Activated CD4-positive, alpha-beta T cell treated with anti-CD3 and anti-CD28 coated beads for 48 hours (primary cell): ENCODE measurements around the gene MFSD2A.
"Not testable (repeated sequence)": the region's sequence is repeated elsewhere in the genome, so short reads cannot be mapped to it uniquely, and the experiment has no call there.

ENCODE experiments used
- DNase-seq: peaks from one replicate; pipeline ENCODE4 v3.0.0-alpha.2; 2020

The MFSD2A gene

DNA sequence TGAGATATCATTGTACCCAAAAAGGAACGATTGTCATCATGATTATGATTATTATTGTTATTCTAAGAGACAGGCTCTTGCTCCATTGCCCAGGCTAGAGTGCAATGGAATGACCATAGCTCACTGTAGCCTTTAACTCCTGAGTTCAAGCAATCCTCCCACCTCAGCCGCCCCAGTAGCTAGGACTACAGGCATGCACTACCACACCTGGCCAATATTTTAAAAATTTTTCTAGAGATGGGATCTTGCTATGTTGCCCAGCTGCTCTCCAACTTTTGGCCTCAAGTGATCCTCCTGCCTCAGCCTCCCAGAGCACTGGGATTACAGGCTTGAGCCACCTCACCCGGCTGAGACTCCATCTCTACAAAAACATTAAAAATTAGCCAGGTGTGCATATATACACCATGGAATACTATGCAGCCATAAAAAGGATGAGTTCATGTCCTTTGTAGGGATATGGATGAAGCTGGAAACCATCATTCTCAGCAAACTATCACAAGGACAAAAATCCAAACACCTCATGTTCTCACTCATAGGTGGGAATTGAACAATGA lies 52.6 kb downstream of the MFSD2A start:
- DNase-seq: not testable (repeated sequence)

- no peak for DNase-seq
Measured at GRCh38 chr1:40011198-40011597, 56.3 kb downstream of the MFSD2A start.

- DNase-seq: no peak
Measured at GRCh38 chr1:40014253-40014706, 59.3 kb downstream of the MFSD2A start.

DNA sequence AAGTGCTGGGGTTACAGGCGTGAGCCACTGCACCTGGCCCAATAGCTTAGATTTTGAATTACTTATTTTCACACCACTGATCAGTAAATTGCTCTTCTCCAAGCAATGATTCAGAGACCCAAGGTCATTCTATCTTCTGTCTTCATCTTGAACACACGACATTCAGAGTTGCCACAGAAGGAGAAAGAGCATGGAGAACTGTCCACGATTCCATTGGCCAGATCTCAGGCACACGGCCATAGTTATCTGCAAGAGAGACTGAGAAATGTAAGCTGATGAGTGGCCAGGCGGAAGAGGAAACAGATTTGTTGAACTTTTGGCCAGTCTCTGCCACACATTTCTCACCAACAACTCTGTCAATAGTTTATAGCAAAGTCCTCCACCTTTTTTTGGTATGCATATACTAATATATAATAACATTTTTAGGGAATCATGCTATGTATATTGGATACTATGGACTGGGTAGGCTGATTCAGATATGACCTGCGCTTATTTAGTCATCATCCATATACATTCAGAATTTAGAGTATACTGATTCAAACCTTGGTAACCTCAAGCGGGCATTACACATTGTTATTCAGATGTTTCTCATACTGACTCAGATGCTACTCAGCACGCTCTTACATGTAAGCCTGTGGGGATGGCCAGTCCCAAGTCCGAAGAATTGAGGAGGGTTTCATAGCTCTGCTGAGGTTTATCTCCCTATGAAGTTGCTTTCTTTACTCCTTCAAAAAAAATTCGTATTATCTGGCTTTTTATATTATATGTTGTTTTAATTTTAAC lies 60.1 kb downstream of the MFSD2A start:
- DNase-seq: peak; percentile 38

DNA sequence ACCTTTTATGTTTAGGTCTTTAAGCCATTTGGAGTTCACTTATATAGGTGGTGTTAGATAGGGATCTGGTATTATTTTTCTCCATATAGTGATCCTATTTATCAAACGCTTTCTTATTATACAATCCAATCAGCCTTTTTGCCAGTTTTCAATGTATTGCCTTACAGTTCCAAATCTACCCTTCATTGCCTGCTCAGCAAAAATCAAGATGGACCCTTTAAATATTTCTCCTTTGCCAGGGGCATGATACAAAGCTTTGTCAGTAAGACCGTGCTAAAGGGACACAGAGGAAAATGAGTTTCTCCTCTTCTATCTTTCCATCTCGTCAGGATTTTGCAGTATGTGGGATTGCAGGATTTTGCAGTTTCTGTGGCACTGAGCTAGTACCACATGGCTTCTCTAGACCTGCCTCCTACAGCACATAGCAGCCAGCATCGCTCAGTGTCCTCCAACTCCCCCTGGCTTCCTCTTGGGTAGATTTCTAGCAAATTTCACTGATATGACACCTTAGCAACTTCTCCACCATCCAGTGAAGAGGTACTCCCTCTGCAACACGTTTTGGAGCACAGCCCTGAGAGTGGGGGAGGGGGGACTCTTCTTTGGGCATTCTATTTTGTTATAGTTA lies 63.1 kb downstream of the MFSD2A start:
- DNase-seq: no peak
